Neural progenitor cell (in vitro differentiated cells): ENCODE measurements around the gene NSUN5. TPM values are rescaled to one million over a fixed set of nuclear protein-coding genes. Genes with fewer than 3 reads are reported as not detected.
A peak's percentile ranks its signal among the peaks of the same experiment; 100 is the strongest.
"Not testable (repeated sequence)": the region's sequence is repeated elsewhere in the genome, so short reads cannot be mapped to it uniquely, and the experiment has no call there.

Experiments used
- DNase-seq: peaks from one replicate; pipeline ENCODE4 v3.0.0-alpha.2; 2016; ENCODE audit warnings: low spot score
- H2AFZ ChIP-seq: fragments of 200-600 bp; sonication (generic); replicated peaks from 2 replicates; pipeline ENCODE4 v1.6.1; 2016; ENCODE audit warnings: antibody characterized with exemption
- H3F3A ChIP-seq: fragments of 200-600 bp; sonication (generic); 2 replicates; pipeline ENCODE4 v1.6.1; 2016; ENCODE audit warnings: antibody characterized with exemption, low read depth
- H3K27ac ChIP-seq: fragments of 200-600 bp; sonication (generic); 2 replicates; pipeline ENCODE4 v1.5.1; 2016; ENCODE audit warnings: mild to moderate bottlenecking
- H3K27me3 ChIP-seq: fragments of 200-600 bp; sonication (generic); 2 replicates; pipeline ENCODE4 v1.6.1; 2016; ENCODE audit warnings: mild to moderate bottlenecking, moderate library complexity
- H3K36me3 ChIP-seq: fragments of 200-600 bp; sonication (generic); 2 replicates; pipeline ENCODE4 v1.5.1; 2016
- H3K4me1 ChIP-seq: fragments of 200-600 bp; sonication (generic); 2 replicates; pipeline ENCODE4 v1.6.1; 2016; ENCODE audit warnings: mixed run types
- H3K4me2 ChIP-seq: fragments of 200-600 bp; sonication (generic); 2 replicates; pipeline ENCODE4 v1.6.1; 2016
- H3K4me3 ChIP-seq: fragments of 200-600 bp; sonication (generic); 2 replicates; pipeline ENCODE4 v1.5.1; 2016
- H3K79me2 ChIP-seq: fragments of 200-600 bp; sonication (generic); 2 replicates; pipeline ENCODE4 v1.6.1; 2016; ENCODE audit warnings: low read depth
- H3K9ac ChIP-seq: fragments of 200-600 bp; sonication (generic); 2 replicates; pipeline ENCODE4 v1.6.1; 2016
- H3K9me3 ChIP-seq: fragments of 200-600 bp; sonication (generic); 2 replicates; pipeline ENCODE4 v1.5.1; 2016; ENCODE audit warnings: low read depth
- H4K20me1 ChIP-seq: fragments of 200-600 bp; sonication (generic); 2 replicates; pipeline ENCODE4 v1.6.1; 2016; ENCODE audit warnings: low read depth
- H3K27ac Mint-ChIP-seq: 3 replicates; pipeline ENCODE4 v1.8.0; 2021; ENCODE audit warnings: mixed read lengths
- H3K27me3 Mint-ChIP-seq: 2 replicates; pipeline ENCODE4 v1.8.0; 2022; ENCODE audit warnings: low read depth, mild to moderate bottlenecking, inconsistent platforms, moderate library complexity, mixed read lengths; ENCODE audit not compliant: insufficient read depth
- H3K36me3 Mint-ChIP-seq: 3 replicates; pipeline ENCODE4 v1.8.0; 2021; ENCODE audit warnings: mixed read lengths
- H3K4me1 Mint-ChIP-seq: 3 replicates; pipeline ENCODE4 v1.8.0; 2021; ENCODE audit warnings: mixed read lengths
- H3K4me3 Mint-ChIP-seq: 3 replicates; pipeline ENCODE4 v1.8.0; 2021; ENCODE audit warnings: mild to moderate bottlenecking, moderate library complexity, mixed read lengths
- H3K9me3 Mint-ChIP-seq: 3 replicates; pipeline ENCODE4 v1.8.0; 2020; ENCODE audit warnings: mixed read lengths
- CTCF ChIP-seq: fragments of 200-600 bp; sonication (generic); IDR thresholded peaks from 2 replicates; pipeline ENCODE4 v1.5.1; 2017; ENCODE audit warnings: antibody characterized with exemption, mild to moderate bottlenecking
- EZH2 ChIP-seq: fragments of 200-600 bp; sonication (generic); IDR thresholded peaks from 2 replicates; pipeline ENCODE4 v1.6.1; 2017; ENCODE audit warnings: antibody characterized with exemption, mild to moderate bottlenecking, moderate library complexity
- EZH2phosphoT487 ChIP-seq: fragments of 200-600 bp; sonication (generic); IDR thresholded peaks from 2 replicates; pipeline ENCODE4 v1.6.1; 2017; ENCODE audit warnings: antibody characterized with exemption
- total RNA-seq: library from RNA; depleted of rRNA; stranded (reverse); fragments of >200 nt; gene quantifications from 2 replicates; pipeline ENCODE4 v1.2.3, GENCODE V29; 2015; ENCODE audit warnings: low replicate concordance

NSUN5 gene
- total RNA-seq, 1 donor from 2014 or later = 23.3 TPM

- Histone ChIP-seq H3K4me3 (no peak overlapping the region), H3F3A (no peaks in the 10 kb centered on the region), H3K4me1 (peaks cover 6% of the 10 kb centered on the region), H4K20me1 (no peaks in the 10 kb centered on the region), H3K9ac (no peak overlapping the region), H3K9me3 (no peaks in the 10 kb centered on the region), H3K79me2 (peaks cover 21% of the 10 kb centered on the region), H3K27ac (no peak overlapping the region), H3K27me3 (no peaks in the 10 kb centered on the region), H3K36me3 (no peaks in the 10 kb centered on the region), H2AFZ (no peak overlapping the region), H3K4me2 (no peak overlapping the region)
- Mint-ChIP-seq H3K4me1 (peaks cover 11% of the 10 kb centered on the region), H3K9me3 (no peaks in the 10 kb centered on the region), H3K27ac (no peak overlapping the region), H3K27me3 (peaks cover 2% of the 10 kb centered on the region), H3K4me3 (no peak overlapping the region), H3K36me3 (peaks cover 2% of the 10 kb centered on the region)
- no peak for DNase-seq
- TF ChIP-seq EZH2 = no peak
- TF ChIP-seq EZH2phosphoT487 = no peak
- no peak for TF ChIP-seq CTCF
These were observed 4.6 kb downstream of the NSUN5 start for GRCh38 chr7:73304071-73304470.

GRCh38 chr7:73303546-73303945 is 5.1 kb downstream of the NSUN5 start:
- H3K36me3 Mint-ChIP-seq = peaks cover 2% of the 10 kb centered on the region
- Histone ChIP-seq H4K20me1 (no peaks in the 10 kb centered on the region), H2AFZ (no peak overlapping the region), H3K9ac (no peak overlapping the region), H3K27ac (no peak overlapping the region), H3K79me2 (peaks cover 19% of the 10 kb centered on the region), H3K9me3 (no peaks in the 10 kb centered on the region), H3F3A (no peaks in the 10 kb centered on the region), H3K36me3 (no peaks in the 10 kb centered on the region), H3K4me3 (no peak overlapping the region), H3K4me2 (no peak overlapping the region), H3K4me1 (peaks cover 6% of the 10 kb centered on the region), H3K27me3 (no peaks in the 10 kb centered on the region)
- H3K27me3 Mint-ChIP-seq = peaks cover 2% of the 10 kb centered on the region
- peaks cover 11% of the 10 kb centered on the region for H3K4me1 Mint-ChIP-seq
- no peak for DNase-seq
- no peak for TF ChIP-seq CTCF
- TF ChIP-seq EZH2 = no peak
- TF ChIP-seq EZH2phosphoT487 = no peak
- H3K27ac Mint-ChIP-seq = no peak overlapping the region
- H3K9me3 Mint-ChIP-seq = no peaks in the 10 kb centered on the region
- no peak overlapping the region for H3K4me3 Mint-ChIP-seq

GRCh38 chr7:73302846-73303245 is 5.8 kb downstream of the NSUN5 start:
- not testable (repeated sequence) for H3K27me3 Mint-ChIP-seq, H3K36me3 Mint-ChIP-seq, H3K4me3 Mint-ChIP-seq, H3K9me3 ChIP-seq, H4K20me1 ChIP-seq, H3F3A ChIP-seq, H3K36me3 ChIP-seq, H3K4me1 Mint-ChIP-seq, H3K27ac ChIP-seq, H3K4me3 ChIP-seq, H3K9ac ChIP-seq, H3K27me3 ChIP-seq, H3K27ac Mint-ChIP-seq, H3K4me1 ChIP-seq, H3K4me2 ChIP-seq, DNase-seq, H2AFZ ChIP-seq, H3K9me3 Mint-ChIP-seq
- peaks cover 14% of the 10 kb centered on the region for H3K79me2 ChIP-seq

- not testable (repeated sequence) for H3K27ac ChIP-seq, H3K4me3 Mint-ChIP-seq, DNase-seq, H3K9me3 ChIP-seq, H3F3A ChIP-seq, H3K27ac Mint-ChIP-seq, H3K27me3 Mint-ChIP-seq, H3K4me3 ChIP-seq, H3K4me2 ChIP-seq, H3K9ac ChIP-seq, H4K20me1 ChIP-seq, H3K4me1 ChIP-seq, H3K36me3 ChIP-seq, H3K4me1 Mint-ChIP-seq, H3K36me3 Mint-ChIP-seq, H2AFZ ChIP-seq, H3K79me2 ChIP-seq, H3K27me3 ChIP-seq, H3K9me3 Mint-ChIP-seq
- TF ChIP-seq CTCF = peak; percentile 33
These were observed 7.5 kb downstream of the NSUN5 start for GRCh38 chr7:73301108-73301507.

- not testable (repeated sequence) for H3K4me3 ChIP-seq, H3K36me3 Mint-ChIP-seq, H3K4me1 Mint-ChIP-seq, H3K27ac ChIP-seq, H3F3A ChIP-seq, H3K36me3 ChIP-seq, H2AFZ ChIP-seq, H3K9ac ChIP-seq, H3K4me3 Mint-ChIP-seq, H3K9me3 ChIP-seq, H3K27me3 ChIP-seq, H3K79me2 ChIP-seq, H4K20me1 ChIP-seq, H3K27ac Mint-ChIP-seq, DNase-seq, H3K9me3 Mint-ChIP-seq, H3K27me3 Mint-ChIP-seq, H3K4me2 ChIP-seq, H3K4me1 ChIP-seq
These were observed 8.8 kb downstream of the NSUN5 start for GRCh38 chr7:73299812-73300211.

GRCh38 chr7:73297706-73298105 is 10.9 kb downstream of the NSUN5 start:
- not testable (repeated sequence) for H3K9ac ChIP-seq, H3K4me2 ChIP-seq, H4K20me1 ChIP-seq, H3K27ac Mint-ChIP-seq, H3K9me3 Mint-ChIP-seq, DNase-seq, H3K4me3 Mint-ChIP-seq, H3K27me3 ChIP-seq, H3K4me1 ChIP-seq, H3K4me1 Mint-ChIP-seq, H3K9me3 ChIP-seq, H3K27me3 Mint-ChIP-seq, H3K79me2 ChIP-seq, H2AFZ ChIP-seq, H3F3A ChIP-seq, H3K4me3 ChIP-seq, H3K36me3 Mint-ChIP-seq, H3K27ac ChIP-seq, H3K36me3 ChIP-seq
